Spleen (tissue), 7 donors: ENCODE data around the gene ENOSF1.

ENCODE experiments used
- CTCF ChIP-seq, 11 experiments: fragments of 200-600 bp in 7 of 11; fragments of 450-650 bp in 4 of 11; sonication (generic) in 4 of 11; IDR thresholded peaks in 8 of 11; conservative IDR thresholded peaks in 3 of 11; 1 replicate in 7 of 11; 2 replicates in 4 of 11; pipeline versions ENCODE4 v1.4.0 to v1.8.0; 2016 to 2021; ENCODE audit warnings: antibody characterized with exemption in 11 of 11, inconsistent platforms in 4 of 11, mild to moderate bottlenecking in 1 of 11
- POLR2A ChIP-seq, 3 donors: fragments of 450-650 bp; IDR thresholded peaks; one replicate each; pipeline ENCODE4 v1.5.1; 2017; ENCODE audit warnings: antibody characterized with exemption in 3 of 3, mild to moderate bottlenecking in 1 of 3
- POLR2AphosphoS5 ChIP-seq, 3 donors: sonication (generic); formaldehyde crosslinking; IDR thresholded peaks; one replicate each; pipeline ENCODE4 v1.5.1; 2017; ENCODE audit warnings: antibody characterized with exemption in 3 of 3
- donor health status: DM: no; HTN: no; CAD: no; lungs with moderate emphysema.
- donor health status: DM: no; HTN: no; CAD: no.
- donor health status: DM: no; HTN: no; CAD: no.

- no peak for TF ChIP-seq POLR2AphosphoS5 (IDR thresholded peaks at IDR 0.05)
- no peak for TF ChIP-seq POLR2A (IDR thresholded peaks at IDR 0.05)
- TF ChIP-seq CTCF (IDR thresholded peaks at IDR 0.05 in 8 of 11, conservative IDR thresholded peaks at IDR 0.05 in 3 of 11) = no peak
Observed at GRCh38 chr18:693466-694187, 18.8 kb downstream of the ENOSF1 start.
